ENCODE data around the gene CD81. TPM values are rescaled to one million over a fixed set of nuclear protein-coding genes. Genes with fewer than 3 reads are reported as not detected.
"Not testable (repeated sequence)": the region's sequence is repeated elsewhere in the genome, so short reads cannot be mapped to it uniquely, and the experiment has no call there.

The CD81 gene
- total and polyA plus RNA-seq, 2 donors = 59.8 to 179 TPM

GRCh38 chr11:2360081-2360642, 16.9 kb upstream of the CD81 start:
- 96% methylated on average over 14 of the region's 14 CpGs for WGBS

DNA sequence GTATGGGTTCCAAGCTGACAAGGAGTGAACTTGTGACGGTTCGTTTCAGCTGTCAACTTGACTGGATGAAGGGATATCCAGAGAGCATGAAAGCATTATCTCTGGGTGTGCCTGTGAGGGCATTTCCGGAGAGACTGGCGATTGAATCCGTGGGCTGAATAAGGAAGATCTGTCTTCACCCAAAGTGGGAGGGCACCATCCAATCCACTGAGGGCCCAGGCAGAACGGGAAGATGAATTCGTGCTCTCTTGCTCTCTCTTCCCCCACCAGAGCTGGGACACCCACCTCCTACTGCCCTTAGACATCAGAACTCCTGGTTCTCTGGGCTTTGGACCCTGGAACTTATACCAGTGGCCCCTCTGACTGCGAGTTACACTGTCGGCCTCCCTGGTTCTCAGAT, 15.5 kb upstream of the CD81 start:
- Histone ChIP-seq H3K4me1 (ENCODE audit: control insufficient read depth in 2 of 2, insufficient read depth in 2 of 2, low read length in 2 of 2) (no peaks in the 10 kb centered on the region), H3K36me3 (ENCODE audit: control insufficient read depth in 2 of 2, insufficient read depth in 2 of 2, low read length in 1 of 2) (no peaks in the 10 kb centered on the region), H3K4me3 (ENCODE audit: low read length in 2 of 2) (no peak overlapping the region), H3K27ac (ENCODE audit: low read depth in 1 of 2, low read length in 1 of 2) (no peak overlapping the region), H3K27me3 (ENCODE audit: control insufficient read depth in 2 of 2, insufficient read depth in 1 of 2, low read length in 1 of 2) (no peaks in the 10 kb centered on the region), H3K9me3 (ENCODE audit: control insufficient read depth in 2 of 2, insufficient read depth in 1 of 2, low read length in 1 of 2) (no peaks in the 10 kb centered on the region)
- WGBS = 98% methylated on average over 9 of the region's 9 CpGs
- DNase-seq (ENCODE audit: low read depth in 6 of 9, low spot score in 9 of 9) = no peak

More at GRCh38 chr11:2360081-2360642, 16.9 kb upstream of the CD81 start:
- Histone ChIP-seq H3K9me3 (ENCODE audit: control insufficient read depth in 2 of 2, insufficient read depth in 1 of 2, low read length in 1 of 2) (no peaks in the 10 kb centered on the region), H3K36me3 (ENCODE audit: control insufficient read depth in 2 of 2, insufficient read depth in 2 of 2, low read length in 1 of 2) (no peaks in the 10 kb centered on the region), H3K4me1 (ENCODE audit: control insufficient read depth in 2 of 2, insufficient read depth in 2 of 2, low read length in 2 of 2) (no peaks in the 10 kb centered on the region), H3K27me3 (ENCODE audit: control insufficient read depth in 2 of 2, insufficient read depth in 1 of 2, low read length in 1 of 2) (no peaks in the 10 kb centered on the region), H3K4me3 (ENCODE audit: low read length in 2 of 2) (no peak overlapping the region), H3K27ac (ENCODE audit: low read depth in 1 of 2, low read length in 1 of 2) (no peak overlapping the region)
- no peak for DNase-seq (ENCODE audit: low read depth in 6 of 9, low spot score in 9 of 9)

GRCh38 chr11:2362414-2362813, 14.7 kb upstream of the CD81 start:
- WGBS = 94% methylated on average over 7 of the region's 7 CpGs
- Histone ChIP-seq H3K9me3 (ENCODE audit: control insufficient read depth in 2 of 2, insufficient read depth in 1 of 2, low read length in 1 of 2) (no peaks in the 10 kb centered on the region), H3K27ac (ENCODE audit: low read depth in 1 of 2, low read length in 1 of 2) (no peak overlapping the region), H3K36me3 (ENCODE audit: control insufficient read depth in 2 of 2, insufficient read depth in 2 of 2, low read length in 1 of 2) (no peaks in the 10 kb centered on the region), H3K4me1 (ENCODE audit: control insufficient read depth in 2 of 2, insufficient read depth in 2 of 2, low read length in 2 of 2) (no peaks in the 10 kb centered on the region), H3K4me3 (ENCODE audit: low read length in 2 of 2) (no peak overlapping the region), H3K27me3 (ENCODE audit: control insufficient read depth in 2 of 2, insufficient read depth in 1 of 2, low read length in 1 of 2) (no peaks in the 10 kb centered on the region)
- no peak for DNase-seq (ENCODE audit: low read depth in 6 of 9, low spot score in 9 of 9)

DNA sequence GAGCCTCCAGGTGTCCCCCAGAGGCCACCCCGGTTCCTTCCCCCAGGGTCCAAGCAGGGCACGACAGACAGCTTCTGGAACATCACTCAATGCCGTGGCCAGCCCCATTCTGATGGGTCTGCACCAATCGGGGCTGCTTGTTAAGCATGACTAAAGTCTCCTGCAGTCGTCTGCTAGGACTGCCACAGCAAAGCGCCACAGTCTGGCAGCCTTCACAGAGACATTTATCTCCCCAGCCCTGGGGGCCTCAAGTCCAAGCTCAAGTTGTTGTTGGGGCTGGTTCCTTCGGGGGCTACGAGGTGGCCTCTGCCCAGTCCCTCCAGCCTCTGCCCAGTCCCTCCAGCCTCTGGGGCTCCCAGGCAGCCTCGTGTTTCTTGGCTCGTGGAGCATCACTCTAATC, 14.0 kb upstream of the CD81 start:
- Histone ChIP-seq H3K4me1 (ENCODE audit: control insufficient read depth in 2 of 2, insufficient read depth in 2 of 2, low read length in 2 of 2) (no peaks in the 10 kb centered on the region), H3K9me3 (ENCODE audit: control insufficient read depth in 2 of 2, insufficient read depth in 1 of 2, low read length in 1 of 2) (no peaks in the 10 kb centered on the region), H3K36me3 (ENCODE audit: control insufficient read depth in 2 of 2, insufficient read depth in 2 of 2, low read length in 1 of 2) (no peaks in the 10 kb centered on the region), H3K27me3 (ENCODE audit: control insufficient read depth in 2 of 2, insufficient read depth in 1 of 2, low read length in 1 of 2) (no peaks in the 10 kb centered on the region), H3K4me3 (ENCODE audit: low read length in 2 of 2) (no peak overlapping the region), H3K27ac (ENCODE audit: low read depth in 1 of 2, low read length in 1 of 2) (no peak overlapping the region)
- WGBS = 92% methylated on average over 10 of the region's 10 CpGs
- no peak for DNase-seq (ENCODE audit: low read depth in 6 of 9, low spot score in 9 of 9)

GRCh38 chr11:2363577-2364370, 13.3 kb upstream of the CD81 start:
- H3K36me3 ChIP-seq (ENCODE audit: control insufficient read depth in 2 of 2, insufficient read depth in 2 of 2, low read length in 1 of 2) = no peaks in the 10 kb centered on the region
- H3K9me3 ChIP-seq (ENCODE audit: control insufficient read depth in 2 of 2, insufficient read depth in 1 of 2, low read length in 1 of 2) = no peaks in the 10 kb centered on the region
- no peaks in the 10 kb centered on the region for H3K4me1 ChIP-seq (ENCODE audit: control insufficient read depth in 2 of 2, insufficient read depth in 2 of 2, low read length in 2 of 2)
- H3K4me3 ChIP-seq (ENCODE audit: low read length in 2 of 2) = no peak overlapping the region
- DNase-seq (ENCODE audit: low read depth in 6 of 9, low spot score in 9 of 9) = no peak
- no peaks in the 10 kb centered on the region for H3K27me3 ChIP-seq (ENCODE audit: control insufficient read depth in 2 of 2, insufficient read depth in 1 of 2, low read length in 1 of 2)
- no peak overlapping the region for H3K27ac ChIP-seq (ENCODE audit: low read depth in 1 of 2, low read length in 1 of 2)
- WGBS = 96% methylated on average over 15 of the region's 15 CpGs

DNA sequence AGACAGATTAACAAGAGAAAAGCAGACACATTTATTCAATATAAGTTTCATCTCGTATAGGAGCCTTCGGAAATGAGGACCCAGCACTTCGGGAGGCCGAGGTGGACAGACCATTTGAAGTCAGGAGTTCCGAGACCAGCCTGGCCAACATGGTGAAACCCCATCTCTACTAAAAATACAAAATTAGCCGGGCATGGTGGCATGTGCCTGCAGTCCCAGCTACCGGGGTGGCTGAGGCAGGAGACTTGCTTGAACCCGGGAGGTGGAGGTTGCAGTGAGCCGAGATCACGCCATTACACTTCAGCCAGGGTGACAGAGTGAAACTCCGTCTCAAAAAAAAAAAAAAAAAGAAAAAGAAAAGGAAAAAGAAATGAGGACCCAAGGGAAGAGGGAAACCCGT, 12.7 kb upstream of the CD81 start:
- not testable (repeated sequence) for H3K4me3 ChIP-seq (ENCODE audit: low read length in 2 of 2); DNase-seq (ENCODE audit: low read depth in 6 of 9, low spot score in 9 of 9); H3K4me1 ChIP-seq (ENCODE audit: control insufficient read depth in 2 of 2, insufficient read depth in 2 of 2, low read length in 2 of 2); H3K27ac ChIP-seq (ENCODE audit: low read depth in 1 of 2, low read length in 1 of 2); H3K27me3 ChIP-seq (ENCODE audit: control insufficient read depth in 2 of 2, insufficient read depth in 1 of 2, low read length in 1 of 2); H3K9me3 ChIP-seq (ENCODE audit: control insufficient read depth in 2 of 2, insufficient read depth in 1 of 2, low read length in 1 of 2); H3K36me3 ChIP-seq (ENCODE audit: control insufficient read depth in 2 of 2, insufficient read depth in 2 of 2, low read length in 1 of 2)
- 96% methylated on average over 12 of the region's 12 CpGs for WGBS

DNA sequence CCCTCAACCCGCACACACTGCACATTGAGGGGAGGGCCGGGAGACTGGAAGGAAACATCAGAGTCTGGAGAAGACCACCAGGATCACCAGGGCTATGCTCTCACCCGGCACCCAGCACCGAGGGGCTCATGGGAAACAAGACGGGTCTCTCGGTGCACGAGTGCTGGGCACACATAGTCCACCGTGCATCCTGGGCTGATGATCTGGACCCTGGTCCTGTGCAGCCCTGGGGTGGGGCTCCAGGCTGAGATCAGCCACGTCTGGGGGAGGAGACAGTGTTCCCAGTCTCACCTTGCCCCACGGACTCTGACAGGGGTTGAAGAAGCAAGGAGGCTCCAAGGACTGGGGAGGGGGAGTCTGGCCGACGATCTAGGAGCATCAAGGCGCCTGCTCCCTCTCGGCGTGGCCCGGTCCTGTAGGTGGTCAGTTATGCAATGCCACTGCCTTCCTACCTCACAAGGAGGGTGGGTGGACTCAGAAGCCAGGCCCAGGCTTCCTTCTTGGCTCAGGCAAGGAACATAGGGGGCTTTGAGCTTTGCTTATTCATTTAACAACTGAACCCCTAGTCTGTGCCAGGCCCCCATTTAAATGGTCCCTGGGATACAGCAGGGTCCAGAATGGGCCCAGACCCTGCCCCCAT, 11.4 kb upstream of the CD81 start:
- H3K36me3 ChIP-seq (ENCODE audit: control insufficient read depth in 2 of 2, insufficient read depth in 2 of 2, low read length in 1 of 2) = no peaks in the 10 kb centered on the region
- WGBS = 93% methylated on average over 16 of the region's 16 CpGs
- no peak for DNase-seq (ENCODE audit: low read depth in 6 of 9, low spot score in 9 of 9)
- no peaks in the 10 kb centered on the region for H3K27me3 ChIP-seq (ENCODE audit: control insufficient read depth in 2 of 2, insufficient read depth in 1 of 2, low read length in 1 of 2)
- H3K4me3 ChIP-seq (ENCODE audit: low read length in 2 of 2) = no peak overlapping the region
- no peaks in the 10 kb centered on the region for H3K9me3 ChIP-seq (ENCODE audit: control insufficient read depth in 2 of 2, insufficient read depth in 1 of 2, low read length in 1 of 2)
- H3K4me1 ChIP-seq (ENCODE audit: control insufficient read depth in 2 of 2, insufficient read depth in 2 of 2, low read length in 2 of 2) = no peaks in the 10 kb centered on the region
- H3K27ac ChIP-seq (ENCODE audit: low read depth in 1 of 2, low read length in 1 of 2) = no peak overlapping the region

GRCh38 chr11:2366276-2366675, 10.8 kb upstream of the CD81 start:
- DNase-seq (ENCODE audit: low read depth in 6 of 9, low spot score in 9 of 9) = no peak
- Histone ChIP-seq H3K36me3 (ENCODE audit: control insufficient read depth in 2 of 2, insufficient read depth in 2 of 2, low read length in 1 of 2) (no peaks in the 10 kb centered on the region), H3K27me3 (ENCODE audit: control insufficient read depth in 2 of 2, insufficient read depth in 1 of 2, low read length in 1 of 2) (no peaks in the 10 kb centered on the region), H3K9me3 (ENCODE audit: control insufficient read depth in 2 of 2, insufficient read depth in 1 of 2, low read length in 1 of 2) (no peaks in the 10 kb centered on the region), H3K4me1 (ENCODE audit: control insufficient read depth in 2 of 2, insufficient read depth in 2 of 2, low read length in 2 of 2) (no peaks in the 10 kb centered on the region), H3K27ac (ENCODE audit: low read depth in 1 of 2, low read length in 1 of 2) (no peak overlapping the region), H3K4me3 (ENCODE audit: low read length in 2 of 2) (no peak overlapping the region)
- 68% methylated on average over 11 of the region's 11 CpGs for WGBS

DNA sequence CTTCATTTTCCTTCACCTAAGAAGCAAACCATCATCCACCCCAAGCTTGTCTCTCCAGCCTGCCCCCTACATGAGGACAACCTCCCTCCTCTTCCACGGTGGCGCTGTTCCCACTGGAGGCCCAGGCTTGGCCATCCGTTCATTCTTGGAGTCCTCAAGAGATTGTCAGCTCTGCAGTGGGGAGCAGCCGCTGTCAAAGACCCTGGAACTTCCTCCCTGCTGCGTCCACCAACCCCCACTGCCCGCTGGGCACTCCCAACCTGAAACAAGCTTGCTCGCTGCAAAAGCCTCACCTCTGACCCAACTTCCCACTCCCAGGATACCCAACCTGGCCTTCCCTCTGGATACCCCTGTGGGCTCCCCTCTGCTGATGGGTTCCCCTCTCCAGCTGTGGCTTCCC, 10.4 kb upstream of the CD81 start:
- Histone ChIP-seq H3K4me1 (ENCODE audit: control insufficient read depth in 2 of 2, insufficient read depth in 2 of 2, low read length in 2 of 2) (no peaks in the 10 kb centered on the region), H3K36me3 (ENCODE audit: control insufficient read depth in 2 of 2, insufficient read depth in 2 of 2, low read length in 1 of 2) (no peaks in the 10 kb centered on the region), H3K27me3 (ENCODE audit: control insufficient read depth in 2 of 2, insufficient read depth in 1 of 2, low read length in 1 of 2) (no peaks in the 10 kb centered on the region), H3K4me3 (ENCODE audit: low read length in 2 of 2) (no peak overlapping the region), H3K9me3 (ENCODE audit: control insufficient read depth in 2 of 2, insufficient read depth in 1 of 2, low read length in 1 of 2) (no peaks in the 10 kb centered on the region), H3K27ac (ENCODE audit: low read depth in 1 of 2, low read length in 1 of 2) (no peak overlapping the region)
- DNase-seq (ENCODE audit: low read depth in 6 of 9, low spot score in 9 of 9) = no peak
- WGBS = 92% methylated on average over 7 of the region's 7 CpGs

Data from thymus (tissue), 11 donors.